T-cell (primary cell): ENCODE results near the gene RPL13A. TPM values are rescaled to one million over a fixed set of nuclear protein-coding genes. Genes with fewer than 3 reads are reported as not detected.

Experiments
- ATAC-seq, 4 experiments: fragments of 200-7000 bp in 3 of 4; fragments of 150-1000 bp in 1 of 4; cut with Tn5 transposase; replicated peaks in 1 of 4; 1 replicate in 3 of 4; 2 replicates in 1 of 4; pipeline ENCODE4 v1.10.0; 2021; ENCODE audit warnings: moderate library complexity in 3 of 4, mild to moderate bottlenecking in 2 of 4, moderate number of reproducible peaks in 1 of 4
- CTCF ChIA-PET, 2 donors: fragments of 300-600 bp; sonication (Branson Sonifier 250); formaldehyde crosslinking; loops; one replicate each; lab custom pipeline; 2022; ENCODE audit warnings: antibody characterized with exemption in 2 of 2; lab: Charles Lee
- POLR2A ChIA-PET, 2 donors: fragments of 300-600 bp; sonication (Branson Sonifier 250); formaldehyde crosslinking; loops; one replicate each; lab custom pipeline; 2022; ENCODE audit warnings: antibody characterized with exemption in 2 of 2; lab: Charles Lee
- DNase-seq, 35 experiments: peaks; one replicate each; pipeline versions ENCODE4 v3.0.0 to v3.0.0-alpha.2; 2013 to 2023
- H3K27ac ChIP-seq: one replicate; pipeline ENCODE4 v1.5.1; 2013; ENCODE audit warnings: low read length
- H3K27me3 ChIP-seq, 2 experiments: replicated peaks in 1 of 2; 1 replicate in 1 of 2; 2 replicates in 1 of 2; pipeline versions ENCODE4 v1.6.1 to v1.7.0; 2013; ENCODE audit warnings: low read length in 1 of 2, mixed read lengths in 1 of 2; ENCODE audit not compliant: control insufficient read depth in 2 of 2, insufficient read depth in 2 of 2; ENCODE audit errors: extremely low read depth in 1 of 2
- H3K36me3 ChIP-seq, 2 donors: 1 replicate in 1 of 2; 2 replicates in 1 of 2; pipeline versions ENCODE4 v1.6.1 to v1.7.0; 2013; ENCODE audit warnings: low read length in 1 of 2; ENCODE audit not compliant: control insufficient read depth in 2 of 2, insufficient read depth in 1 of 2; ENCODE audit errors: extremely low read depth in 1 of 2
- H3K4me1 ChIP-seq, 2 experiments: 1 replicate in 1 of 2; 2 replicates in 1 of 2; pipeline versions ENCODE4 v1.6.1 to v1.7.0; 2013; ENCODE audit warnings: low read length in 2 of 2, mixed read lengths in 1 of 2; ENCODE audit not compliant: insufficient read depth in 2 of 2, control insufficient read depth in 1 of 2; ENCODE audit errors: extremely low read depth in 1 of 2
- H3K4me3 ChIP-seq, 2 donors: 1 replicate in 1 of 2; 2 replicates in 1 of 2; pipeline versions ENCODE4 v1.5.1 to v1.7.0; 2013; ENCODE audit warnings: mild to moderate bottlenecking in 2 of 2, low read length in 1 of 2, moderate library complexity in 1 of 2; ENCODE audit not compliant: control insufficient read depth in 1 of 2; ENCODE audit errors: extremely low read depth in 1 of 2
- H3K9me3 ChIP-seq: 2 replicates; pipeline ENCODE4 v1.7.0; 2013
- H3K27ac Mint-ChIP-seq, 2 donors: one replicate each; pipeline ENCODE4 v1.8.0; 2020 to 2021; ENCODE audit warnings: mild to moderate bottlenecking in 2 of 2, mixed read lengths in 2 of 2
- H3K27me3 Mint-ChIP-seq, 2 donors: one replicate each; pipeline ENCODE4 v1.8.0; 2021 to 2022; ENCODE audit warnings: mixed read lengths in 2 of 2
- H3K36me3 Mint-ChIP-seq: one replicate; pipeline ENCODE4 v1.8.0; 2021; ENCODE audit warnings: mixed read lengths
- H3K4me1 Mint-ChIP-seq, 3 donors: one replicate each; pipeline ENCODE4 v1.8.0; 2020 to 2022; ENCODE audit warnings: mixed read lengths in 3 of 3, mild to moderate bottlenecking in 1 of 3
- H3K4me3 Mint-ChIP-seq, 3 donors: one replicate each; pipeline ENCODE4 v1.8.0; 2020 to 2022; ENCODE audit warnings: mild to moderate bottlenecking in 3 of 3, mixed read lengths in 3 of 3, moderate library complexity in 3 of 3
- H3K9me3 Mint-ChIP-seq, 3 donors: one replicate each; pipeline ENCODE4 v1.8.0; 2020 to 2022; ENCODE audit warnings: mixed read lengths in 3 of 3
- WGBS: methylation state at CpG from one replicate; pipeline ENCODE4 v1.1.5; 2013; ENCODE audit warnings: missing lambda C conversion rate; ENCODE audit not compliant: insufficient coverage; 5-methylcytosine and 5-hydroxymethylcytosine counted together
- total RNA-seq, 35 experiments: library from RNA in 6 of 35; stranded (reverse) in 6 of 35; fragments of 120-200 nt in 1 of 35; gene quantifications; one replicate each; pipeline versions ENCODE4 v1.2.1 to v1.2.4 and lab custom pipeline; 2013 to 2026

Gene RPL13A
- total RNA-seq, 5 donors from 2014 or later (not counting 1 experiment from before 2014, with no cell fraction given), result 5,307 to 6,396 (median 5,878) TPM

DNA sequence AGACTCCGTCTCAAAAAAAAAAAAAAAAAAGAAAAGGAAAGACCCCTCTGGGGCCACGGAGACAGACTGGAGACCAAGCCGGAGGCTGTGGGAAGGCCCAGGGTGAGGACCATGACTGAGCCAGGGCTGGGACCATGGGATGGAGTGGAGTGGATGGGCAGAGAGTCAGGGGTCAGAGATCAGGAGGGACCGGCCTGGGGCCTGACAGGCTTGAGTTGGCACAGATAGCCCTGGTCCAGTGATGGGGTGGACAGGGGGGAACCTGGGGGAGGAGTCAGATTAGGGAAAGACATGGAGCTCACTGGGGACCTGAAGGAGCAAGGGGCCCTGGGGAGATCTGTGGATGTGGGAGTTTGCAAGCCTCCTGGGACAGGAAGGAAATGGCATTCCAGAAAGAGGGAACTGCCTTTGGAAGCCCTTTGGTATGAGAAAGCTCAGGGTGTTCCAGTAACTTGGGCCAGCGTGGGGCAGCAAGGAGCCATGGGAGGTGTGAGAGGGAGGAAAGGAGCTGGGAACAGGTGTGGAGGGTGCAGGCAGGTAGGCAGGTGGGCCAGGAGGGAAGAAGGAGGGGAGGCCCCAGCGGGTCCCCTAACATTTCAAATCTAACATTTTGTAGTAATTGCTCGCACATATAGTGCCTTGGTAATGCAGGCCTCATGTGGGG, 6.3 kb upstream of the RPL13A start:
- ChIA-PET POLR2A (interaction anchor here (0.5 to 0.6 kb wide), 3 partner anchors 13 to 37 kb away, joined by 3 to 4 read pairs (median 3); partner anchors contain the start of gene ALDH16A1 (in 1 of the 2)), CTCF (no interaction called here)
- Histone ChIP-seq H3K27ac (no peak overlapping the region), H3K9me3 (no peaks in the 10 kb centered on the region), H3K27me3 (no peaks in the 10 kb centered on the region), H3K4me3 (no peak overlapping the region), H3K36me3 (peaks cover 2 to 71% of the 10 kb centered on the region in 2 donors), H3K4me1 (peaks cover 6 to 49% of the 10 kb centered on the region in 2 experiments)
- Mint-ChIP-seq H3K27ac (peak overlapping the region; percentile 52 to 69), H3K27me3 (no peaks in the 10 kb centered on the region), H3K36me3 (peaks cover 20% of the 10 kb centered on the region), H3K9me3 (no peaks in the 10 kb centered on the region), H3K4me3 (peak overlapping the region in 1 of 3 donors; percentile 45), H3K4me1 (peaks cover 24 to 39% (median 29%) of the 10 kb centered on the region in 3 donors)
- ATAC-seq, result no peak
- 89% methylated on average over 4 of the region's 7 CpGs for WGBS
- peak in 1 of 35 experiments; percentile 3 for DNase-seq

DNA sequence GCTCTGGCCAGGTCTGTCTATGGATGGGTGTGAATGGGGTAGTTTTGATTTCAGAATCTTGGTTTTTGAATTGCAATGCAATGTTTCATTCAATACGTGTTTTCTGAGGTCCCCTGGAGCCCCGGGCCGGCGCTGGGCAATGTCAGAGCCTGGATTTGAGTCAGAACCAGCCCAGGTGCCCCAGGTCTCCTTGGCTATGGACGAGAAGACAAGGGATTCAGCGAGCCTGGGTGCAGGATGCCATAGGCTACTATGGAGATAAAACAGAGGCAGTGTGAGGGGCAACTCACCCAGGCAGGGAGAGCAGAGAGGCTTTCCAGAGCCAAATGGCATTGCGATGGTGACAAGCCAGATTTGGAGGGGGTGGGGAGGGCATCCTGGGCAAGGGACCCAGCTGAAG, 1.2 kb upstream of the RPL13A start:
- CTCF ChIA-PET, result no interaction called here
- no peak overlapping the region for H3K27ac ChIP-seq

DNA sequence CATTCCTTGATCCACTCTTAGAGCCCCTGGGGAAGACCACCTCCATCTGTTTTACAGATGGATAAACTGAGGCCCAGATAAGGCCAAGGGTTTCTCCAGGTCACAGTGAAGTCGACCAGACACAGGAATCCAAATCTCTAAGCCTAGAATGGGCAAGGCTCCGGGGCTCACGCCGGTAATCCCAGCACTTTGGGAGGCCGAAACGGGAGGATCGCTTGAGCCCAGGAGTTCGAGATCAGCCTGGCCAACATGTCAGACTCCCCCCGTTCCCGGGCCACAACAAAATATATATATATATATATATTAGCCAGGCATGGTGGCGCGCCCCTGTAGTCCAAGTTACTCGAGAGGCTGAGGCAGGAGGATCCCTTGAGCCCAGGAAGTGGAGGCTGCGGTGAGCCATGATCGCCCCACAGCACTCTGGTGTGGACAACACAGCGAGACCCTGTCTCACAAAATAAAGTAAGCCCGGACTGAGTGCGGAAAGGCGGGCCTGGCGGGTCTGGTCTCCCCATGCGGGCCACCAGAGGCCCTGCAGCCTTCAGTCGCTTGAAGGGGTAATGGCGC, 615 bp upstream of the RPL13A start:
- Mint-ChIP-seq H3K4me3 (peak overlapping the region; percentile 99), H3K9me3 (no peaks in the 10 kb centered on the region), H3K27ac (peak overlapping the region; percentile 94 to 96), H3K36me3 (peaks cover 53% of the 10 kb centered on the region), H3K27me3 (no peaks in the 10 kb centered on the region), H3K4me1 (peaks cover 36 to 59% (median 59%) of the 10 kb centered on the region in 3 donors)
- DNase-seq, result no peak
- POLR2A ChIA-PET, result interaction anchor here in 1 of 2 donors (0.6 kb wide), 1 partner anchor 33 kb away, joined by 4 read pairs; no protein-coding TSS in a partner anchor
- peak overlapping the region in 1 of 2 donors; percentile 19 for H3K4me3 ChIP-seq
- ATAC-seq, result no peak
- no peaks in the 10 kb centered on the region for H3K9me3 ChIP-seq
- no peaks in the 10 kb centered on the region for H3K27me3 ChIP-seq
- WGBS, result 35% methylated on average over 12 of the region's 23 CpGs
- H3K27ac ChIP-seq, result peak overlapping the region; percentile 85
- peaks cover 17 to 56% of the 10 kb centered on the region in 2 experiments for H3K4me1 ChIP-seq
- H3K36me3 ChIP-seq, result peaks cover 23 to 68% of the 10 kb centered on the region in 2 donors
- CTCF ChIA-PET, result interaction anchor here in 1 of 2 donors (0.5 kb wide), 1 partner anchor 254 kb away, joined by 6 read pairs; no protein-coding TSS in a partner anchor

More for the DNA sequence above, 1.2 kb upstream of the RPL13A start:
- peaks cover 49% of the 10 kb centered on the region for H3K36me3 Mint-ChIP-seq
- peaks cover 34 to 60% (median 58%) of the 10 kb centered on the region in 3 donors for H3K4me1 Mint-ChIP-seq
- ATAC-seq, result no peak
- no peaks in the 10 kb centered on the region for H3K27me3 Mint-ChIP-seq
- DNase-seq, result peak in 1 of 35 experiments; percentile 7
- Histone ChIP-seq H3K4me3 (no peak overlapping the region), H3K4me1 (peaks cover 17 to 52% of the 10 kb centered on the region in 2 experiments), H3K27me3 (no peaks in the 10 kb centered on the region), H3K36me3 (peaks cover 22 to 64% of the 10 kb centered on the region in 2 donors), H3K9me3 (no peaks in the 10 kb centered on the region)
- no peaks in the 10 kb centered on the region for H3K9me3 Mint-ChIP-seq
- H3K27ac Mint-ChIP-seq, result peak overlapping the region; percentile 69 to 74
- peak overlapping the region in 1 of 3 donors; percentile 50 for H3K4me3 Mint-ChIP-seq
- 90% methylated on average over 7 of the region's 7 CpGs for WGBS
- POLR2A ChIA-PET, result interaction anchor here in 1 of 2 donors (0.6 kb wide), 1 partner anchor 33 kb away, joined by 4 read pairs; no protein-coding TSS in a partner anchor

DNA sequence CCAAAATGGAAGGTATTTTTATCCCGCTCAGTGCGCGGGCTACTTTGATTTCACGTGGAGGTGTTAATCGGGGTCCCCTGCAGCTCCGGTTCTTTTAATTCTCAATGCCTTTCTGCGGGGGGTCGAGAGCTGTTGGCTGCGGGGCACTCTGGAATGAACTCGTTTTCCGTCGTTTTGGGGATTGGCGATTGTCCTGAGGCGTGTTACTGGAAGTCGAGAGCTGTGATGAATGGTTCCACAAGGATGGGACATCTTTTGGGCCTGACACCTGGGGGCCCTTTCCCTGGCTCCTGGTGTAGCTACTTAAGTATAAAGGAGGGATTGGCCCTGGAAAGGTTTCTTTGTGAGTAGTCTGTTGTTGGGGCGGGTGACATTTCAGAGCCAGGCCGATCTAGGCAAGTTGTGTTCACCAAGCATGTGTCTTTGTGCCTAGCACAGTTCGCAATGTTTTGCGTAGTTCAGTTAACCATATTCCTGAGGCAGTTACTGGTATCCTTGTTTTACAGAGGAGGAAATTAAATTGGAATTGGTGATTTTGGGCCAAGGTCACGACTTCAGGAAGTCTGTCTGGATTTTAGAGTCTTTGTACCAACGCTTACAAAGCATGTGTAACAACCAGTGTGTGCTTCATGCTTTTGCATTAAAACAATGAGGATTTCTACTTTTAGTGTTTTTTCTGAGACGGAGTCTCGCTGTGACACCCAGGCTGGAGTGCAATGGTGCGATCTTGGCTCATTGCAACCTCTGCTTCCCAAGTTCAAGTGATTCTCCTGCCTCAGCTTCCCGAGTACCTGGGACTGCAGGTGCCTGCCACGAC, 846 bp downstream of the RPL13A start:
- Mint-ChIP-seq H3K36me3 (peaks cover 65% of the 10 kb centered on the region), H3K27me3 (no peaks in the 10 kb centered on the region), H3K9me3 (no peaks in the 10 kb centered on the region), H3K27ac (peak overlapping the region; percentile 94 to 96), H3K4me1 (peaks cover 45 to 73% (median 68%) of the 10 kb centered on the region in 3 donors), H3K4me3 (peak overlapping the region; percentile 99)
- WGBS, result under 1% methylated on average over 23 of the region's 26 CpGs
- Histone ChIP-seq H3K27ac (peak overlapping the region; percentile 85), H3K27me3 (no peaks in the 10 kb centered on the region), H3K4me3 (peak overlapping the region; percentile 89 to 99), H3K36me3 (peaks cover 21 to 71% of the 10 kb centered on the region in 2 donors), H3K4me1 (peaks cover 17 to 55% of the 10 kb centered on the region in 2 experiments), H3K9me3 (no peaks in the 10 kb centered on the region)
- CTCF ChIA-PET, result interaction anchor here in 1 of 2 donors (0.6 kb wide), 1 partner anchor 10 kb away, joined by 3 read pairs; no protein-coding TSS in a partner anchor
- DNase-seq (peak in 1 of 35 experiments; percentile 33), ATAC-seq (no peak)
- POLR2A ChIA-PET, result interaction anchor here in 1 of 2 donors (0.9 kb wide), 2 partner anchors 16 to 36 kb away, joined by 3 to 4 read pairs; partner anchors contain the start of gene PIH1D1

DNA sequence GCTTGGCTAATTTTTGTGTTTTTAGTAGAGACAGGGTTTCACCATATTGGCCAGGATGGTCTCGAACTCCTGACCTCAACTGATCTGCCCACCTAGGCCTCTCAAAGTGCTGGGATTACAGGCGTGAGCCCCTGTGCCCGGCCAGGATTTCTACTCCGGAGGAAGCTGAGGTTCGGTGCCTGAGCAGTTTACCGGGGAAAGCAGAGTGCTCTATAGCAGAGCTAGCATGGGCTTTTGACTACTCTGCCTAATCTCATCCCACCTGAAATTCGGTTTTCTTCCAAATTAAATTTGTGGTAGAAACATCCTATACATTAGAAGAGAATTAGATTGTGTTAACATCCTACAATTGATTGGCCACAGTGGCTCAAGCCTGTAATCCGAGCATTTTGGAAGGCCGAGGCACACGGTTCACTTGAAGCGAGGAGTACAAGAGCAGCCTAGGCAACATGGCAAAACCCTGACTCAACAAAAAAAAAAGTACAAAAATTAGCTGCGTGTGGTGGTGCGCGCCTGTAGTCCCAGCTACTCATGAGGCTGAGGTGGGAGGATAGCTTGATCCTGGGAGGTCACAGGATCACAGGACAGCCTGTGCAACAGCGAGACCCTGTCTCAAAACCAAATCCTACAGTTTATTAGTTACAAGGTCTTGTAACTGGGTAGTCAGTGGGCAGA, 1.6 kb downstream of the RPL13A start:
- H3K4me1 ChIP-seq, result peaks cover 17 to 61% of the 10 kb centered on the region in 2 experiments
- H3K9me3 ChIP-seq, result no peaks in the 10 kb centered on the region
- POLR2A ChIA-PET, result interaction anchor here in 1 of 2 donors (0.6 to 0.9 kb wide), 2 partner anchors 13 to 467 kb away, joined by 3 read pairs; no protein-coding TSS in a partner anchor
- ATAC-seq (no peak), DNase-seq (peak in 2 of 35 experiments; percentile 8 to 27)
- H3K27ac ChIP-seq, result peak overlapping the region; percentile 85
- H3K4me3 ChIP-seq, result peak overlapping the region; percentile 89 to 99
- H3K4me1 Mint-ChIP-seq, result peaks cover 50 to 70% (median 70%) of the 10 kb centered on the region in 3 donors
- H3K36me3 Mint-ChIP-seq, result peaks cover 62% of the 10 kb centered on the region
- CTCF ChIA-PET, result interaction anchor here in 1 of 2 donors (0.7 to 1.2 kb wide), 2 partner anchors 18 to 170 kb away, joined by 4 to 6 read pairs; no protein-coding TSS in a partner anchor
- peak overlapping the region; percentile 99 for H3K4me3 Mint-ChIP-seq
- H3K27me3 ChIP-seq, result no peaks in the 10 kb centered on the region
- H3K36me3 ChIP-seq, result peaks cover 21 to 67% of the 10 kb centered on the region in 2 donors
- H3K27ac Mint-ChIP-seq, result peak overlapping the region; percentile 94 to 96
- WGBS, result 0% methylated on average over 4 of the region's 15 CpGs
- H3K9me3 Mint-ChIP-seq, result no peaks in the 10 kb centered on the region
- H3K27me3 Mint-ChIP-seq, result no peaks in the 10 kb centered on the region
